ENCODE data around the gene PKP3.

Gene PKP3

DNA sequence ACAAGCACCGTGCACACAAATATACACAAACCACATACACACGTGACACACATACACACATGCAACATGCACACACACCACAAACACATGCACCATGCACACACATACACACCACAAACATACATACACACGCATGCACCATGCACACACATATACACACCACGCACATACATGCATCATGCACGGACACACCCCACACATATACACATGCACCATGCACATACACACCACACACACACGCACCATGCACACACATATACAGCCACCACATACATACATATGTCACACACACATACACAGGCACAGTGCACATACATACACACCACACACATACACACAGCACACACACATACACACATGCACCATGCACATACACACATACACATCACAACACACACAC lies 37.4 kb upstream of the PKP3 start (continued):
- TF ChIP-seq, protein P1, sequence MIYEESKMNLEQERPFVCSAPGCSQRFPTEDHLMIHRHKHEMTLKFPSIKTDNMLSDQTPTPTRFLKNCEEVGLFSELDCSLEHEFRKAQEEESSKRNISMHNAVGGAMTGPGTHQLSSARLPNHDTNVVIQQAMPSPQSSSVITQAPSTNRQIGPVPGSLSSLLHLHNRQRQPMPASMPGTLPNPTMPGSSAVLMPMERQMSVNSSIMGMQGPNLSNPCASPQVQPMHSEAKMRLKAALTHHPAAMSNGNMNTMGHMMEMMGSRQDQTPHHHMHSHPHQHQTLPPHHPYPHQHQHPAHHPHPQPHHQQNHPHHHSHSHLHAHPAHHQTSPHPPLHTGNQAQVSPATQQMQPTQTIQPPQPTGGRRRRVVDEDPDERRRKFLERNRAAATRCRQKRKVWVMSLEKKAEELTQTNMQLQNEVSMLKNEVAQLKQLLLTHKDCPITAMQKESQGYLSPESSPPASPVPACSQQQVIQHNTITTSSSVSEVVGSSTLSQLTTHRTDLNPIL (CRISPR knock-in tag; IDR thresholded peaks at IDR 0.05; ENCODE audit: low read depth) = no peak
- no peak for TF ChIP-seq ZNF565 (CRISPR knock-in tag; conservative IDR thresholded peaks at IDR 0.05; ENCODE audit: low read depth)
- TF ChIP-seq ESRRG (CRISPR knock-in tag; IDR thresholded peaks at IDR 0.05) = no peak
- TF ChIP-seq, protein P2, sequence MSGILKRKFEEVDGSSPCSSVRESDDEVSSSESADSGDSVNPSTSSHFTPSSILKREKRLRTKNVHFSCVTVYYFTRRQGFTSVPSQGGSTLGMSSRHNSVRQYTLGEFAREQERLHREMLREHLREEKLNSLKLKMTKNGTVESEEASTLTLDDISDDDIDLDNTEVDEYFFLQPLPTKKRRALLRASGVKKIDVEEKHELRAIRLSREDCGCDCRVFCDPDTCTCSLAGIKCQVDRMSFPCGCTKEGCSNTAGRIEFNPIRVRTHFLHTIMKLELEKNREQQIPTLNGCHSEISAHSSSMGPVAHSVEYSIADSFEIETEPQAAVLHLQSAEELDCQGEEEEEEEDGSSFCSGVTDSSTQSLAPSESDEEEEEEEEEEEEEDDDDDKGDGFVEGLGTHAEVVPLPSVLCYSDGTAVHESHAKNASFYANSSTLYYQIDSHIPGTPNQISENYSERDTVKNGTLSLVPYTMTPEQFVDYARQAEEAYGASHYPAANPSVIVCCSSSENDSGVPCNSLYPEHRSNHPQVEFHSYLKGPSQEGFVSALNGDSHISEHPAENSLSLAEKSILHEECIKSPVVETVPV (CRISPR knock-in tag; IDR thresholded peaks at IDR 0.05) = no peak
- no peak for TF ChIP-seq ISL1 (CRISPR knock-in tag; IDR thresholded peaks at IDR 0.05)
- TF ChIP-seq GLIS3 (CRISPR knock-in tag; IDR thresholded peaks at IDR 0.05) = no peak

DNA sequence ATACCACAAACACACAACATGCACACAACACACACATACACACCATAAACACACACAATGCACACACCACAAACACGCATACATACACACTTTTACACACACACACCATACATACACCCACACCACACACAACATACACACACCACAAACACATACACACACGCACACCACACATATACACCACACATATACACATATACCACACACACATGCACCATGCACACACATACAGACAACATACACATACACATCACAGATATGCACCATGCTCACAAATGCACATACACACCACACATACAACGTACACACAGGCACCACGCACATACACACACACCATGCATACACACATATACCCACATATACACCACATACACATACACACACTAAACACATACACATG lies 36.4 kb upstream of the PKP3 start:
- ATAC-seq = no peak
- TF ChIP-seq, protein P3, sequence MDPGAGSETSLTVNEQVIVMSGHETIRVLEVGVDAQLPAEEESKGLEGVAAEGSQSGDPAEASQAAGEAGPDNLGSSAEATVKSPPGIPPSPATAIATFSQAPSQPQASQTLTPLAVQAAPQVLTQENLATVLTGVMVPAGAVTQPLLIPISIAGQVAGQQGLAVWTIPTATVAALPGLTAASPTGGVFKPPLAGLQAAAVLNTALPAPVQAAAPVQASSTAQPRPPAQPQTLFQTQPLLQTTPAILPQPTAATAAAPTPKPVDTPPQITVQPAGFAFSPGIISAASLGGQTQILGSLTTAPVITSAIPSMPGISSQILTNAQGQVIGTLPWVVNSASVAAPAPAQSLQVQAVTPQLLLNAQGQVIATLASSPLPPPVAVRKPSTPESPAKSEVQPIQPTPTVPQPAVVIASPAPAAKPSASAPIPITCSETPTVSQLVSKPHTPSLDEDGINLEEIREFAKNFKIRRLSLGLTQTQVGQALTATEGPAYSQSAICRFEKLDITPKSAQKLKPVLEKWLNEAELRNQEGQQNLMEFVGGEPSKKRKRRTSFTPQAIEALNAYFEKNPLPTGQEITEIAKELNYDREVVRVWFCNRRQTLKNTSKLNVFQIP (CRISPR knock-in tag; IDR thresholded peaks at IDR 0.05; ENCODE audit: borderline replicate concordance, low read depth) = no peak
- no peak for TF ChIP-seq ZFP3 (CRISPR knock-in tag; IDR thresholded peaks at IDR 0.05)
- TF ChIP-seq, protein P4, sequence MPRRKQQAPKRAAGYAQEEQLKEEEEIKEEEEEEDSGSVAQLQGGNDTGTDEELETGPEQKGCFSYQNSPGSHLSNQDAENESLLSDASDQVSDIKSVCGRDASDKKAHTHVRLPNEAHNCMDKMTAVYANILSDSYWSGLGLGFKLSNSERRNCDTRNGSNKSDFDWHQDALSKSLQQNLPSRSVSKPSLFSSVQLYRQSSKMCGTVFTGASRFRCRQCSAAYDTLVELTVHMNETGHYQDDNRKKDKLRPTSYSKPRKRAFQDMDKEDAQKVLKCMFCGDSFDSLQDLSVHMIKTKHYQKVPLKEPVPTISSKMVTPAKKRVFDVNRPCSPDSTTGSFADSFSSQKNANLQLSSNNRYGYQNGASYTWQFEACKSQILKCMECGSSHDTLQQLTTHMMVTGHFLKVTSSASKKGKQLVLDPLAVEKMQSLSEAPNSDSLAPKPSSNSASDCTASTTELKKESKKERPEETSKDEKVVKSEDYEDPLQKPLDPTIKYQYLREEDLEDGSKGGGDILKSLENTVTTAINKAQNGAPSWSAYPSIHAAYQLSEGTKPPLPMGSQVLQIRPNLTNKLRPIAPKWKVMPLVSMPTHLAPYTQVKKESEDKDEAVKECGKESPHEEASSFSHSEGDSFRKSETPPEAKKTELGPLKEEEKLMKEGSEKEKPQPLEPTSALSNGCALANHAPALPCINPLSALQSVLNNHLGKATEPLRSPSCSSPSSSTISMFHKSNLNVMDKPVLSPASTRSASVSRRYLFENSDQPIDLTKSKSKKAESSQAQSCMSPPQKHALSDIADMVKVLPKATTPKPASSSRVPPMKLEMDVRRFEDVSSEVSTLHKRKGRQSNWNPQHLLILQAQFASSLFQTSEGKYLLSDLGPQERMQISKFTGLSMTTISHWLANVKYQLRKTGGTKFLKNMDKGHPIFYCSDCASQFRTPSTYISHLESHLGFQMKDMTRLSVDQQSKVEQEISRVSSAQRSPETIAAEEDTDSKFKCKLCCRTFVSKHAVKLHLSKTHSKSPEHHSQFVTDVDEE (CRISPR knock-in tag; IDR thresholded peaks at IDR 0.05) = no peak
- no peak for TF ChIP-seq TCF4 (CRISPR knock-in tag; IDR thresholded peaks at IDR 0.05; ENCODE audit: borderline replicate concordance)
- TF ChIP-seq ZNF70 (CRISPR knock-in tag; IDR thresholded peaks at IDR 0.05) = no peak
- TF ChIP-seq PPARA (CRISPR knock-in tag; IDR thresholded peaks at IDR 0.05; ENCODE audit: borderline replicate concordance) = no peak
- TF ChIP-seq, protein P1 (CRISPR knock-in tag; IDR thresholded peaks at IDR 0.05; ENCODE audit: low read depth) = no peak
- no peak for TF ChIP-seq ARNTL (CRISPR knock-in tag; IDR thresholded peaks at IDR 0.05; ENCODE audit: borderline replicate concordance, low read depth)
- no peak for TF ChIP-seq ZC3H10 (CRISPR knock-in tag; IDR thresholded peaks at IDR 0.05)
- no peak for TF ChIP-seq GLIS3 (CRISPR knock-in tag; IDR thresholded peaks at IDR 0.05)
- TF ChIP-seq, protein P2 (CRISPR knock-in tag; IDR thresholded peaks at IDR 0.05) = no peak
- TF ChIP-seq ESRRG (CRISPR knock-in tag; IDR thresholded peaks at IDR 0.05) = no peak
- no peak for TF ChIP-seq OSR1 (CRISPR knock-in tag; IDR thresholded peaks at IDR 0.05)
- no peak for TF ChIP-seq ZNF8 (CRISPR knock-in tag; IDR thresholded peaks at IDR 0.05)
- no peak for TF ChIP-seq RARB (CRISPR knock-in tag; IDR thresholded peaks at IDR 0.05)
- no peak for TF ChIP-seq CSDC2 (CRISPR knock-in tag; IDR thresholded peaks at IDR 0.05)
- no peak for TF ChIP-seq SNAI2 (CRISPR knock-in tag; IDR thresholded peaks at IDR 0.05)
- TF ChIP-seq, protein P5, sequence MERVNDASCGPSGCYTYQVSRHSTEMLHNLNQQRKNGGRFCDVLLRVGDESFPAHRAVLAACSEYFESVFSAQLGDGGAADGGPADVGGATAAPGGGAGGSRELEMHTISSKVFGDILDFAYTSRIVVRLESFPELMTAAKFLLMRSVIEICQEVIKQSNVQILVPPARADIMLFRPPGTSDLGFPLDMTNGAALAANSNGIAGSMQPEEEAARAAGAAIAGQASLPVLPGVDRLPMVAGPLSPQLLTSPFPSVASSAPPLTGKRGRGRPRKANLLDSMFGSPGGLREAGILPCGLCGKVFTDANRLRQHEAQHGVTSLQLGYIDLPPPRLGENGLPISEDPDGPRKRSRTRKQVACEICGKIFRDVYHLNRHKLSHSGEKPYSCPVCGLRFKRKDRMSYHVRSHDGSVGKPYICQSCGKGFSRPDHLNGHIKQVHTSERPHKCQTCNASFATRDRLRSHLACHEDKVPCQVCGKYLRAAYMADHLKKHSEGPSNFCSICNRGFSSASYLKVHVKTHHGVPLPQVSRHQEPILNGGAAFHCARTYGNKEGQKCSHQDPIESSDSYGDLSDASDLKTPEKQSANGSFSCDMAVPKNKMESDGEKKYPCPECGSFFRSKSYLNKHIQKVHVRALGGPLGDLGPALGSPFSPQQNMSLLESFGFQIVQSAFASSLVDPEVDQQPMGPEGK (CRISPR knock-in tag; IDR thresholded peaks at IDR 0.05; ENCODE audit: borderline replicate concordance) = no peak
- no peak for TF ChIP-seq ZFP30 (CRISPR knock-in tag; IDR thresholded peaks at IDR 0.05)

All from SK-N-SH treated with all-trans-retinoic acid at 6 μM for 48 hours (cell line).